Liver (tissue), 9 donors: ENCODE measurements around the gene GCNA. TPM values are rescaled to one million over a fixed set of nuclear protein-coding genes. Genes with fewer than 3 reads are reported as not detected.

ENCODE experiments used
- DNase-seq: peaks from one replicate; pipeline ENCODE4 v3.0.0-alpha.2; 2017; ENCODE audit warnings: low spot score
- H3K27ac ChIP-seq, 2 donors: one replicate each; pipeline ENCODE4 v1.7.0; 2013; ENCODE audit warnings: inconsistent platforms in 2 of 2, low read length in 2 of 2, control low read depth in 1 of 2, low read depth in 1 of 2, mild to moderate bottlenecking in 1 of 2
- H3K27me3 ChIP-seq, 4 donors: one replicate each; pipeline versions ENCODE4 v1.6.1 to v1.7.0; 2013; ENCODE audit warnings: low read length in 3 of 4, inconsistent platforms in 1 of 4, mild to moderate bottlenecking in 1 of 4, moderate library complexity in 1 of 4; ENCODE audit not compliant: control insufficient read depth in 4 of 4, insufficient read depth in 4 of 4
- H3K36me3 ChIP-seq, 4 donors: one replicate each; pipeline versions ENCODE4 v1.6.1 to v1.7.0; 2013; ENCODE audit warnings: low read length in 3 of 4, mild to moderate bottlenecking in 3 of 4, low read depth in 1 of 4, moderate library complexity in 1 of 4; ENCODE audit not compliant: control insufficient read depth in 4 of 4, insufficient read depth in 3 of 4
- H3K4me1 ChIP-seq, 4 donors: one replicate each; pipeline versions ENCODE4 v1.6.1 to v1.7.0; 2013; ENCODE audit warnings: low read length in 3 of 4, mild to moderate bottlenecking in 3 of 4, moderate library complexity in 1 of 4; ENCODE audit not compliant: control insufficient read depth in 4 of 4, insufficient read depth in 4 of 4
- H3K4me3 ChIP-seq, 3 donors: one replicate each; pipeline versions ENCODE4 v1.6.1 to v1.7.0; 2013; ENCODE audit warnings: low read length in 3 of 3, control low read depth in 1 of 3, low read depth in 1 of 3, mild to moderate bottlenecking in 1 of 3
- H3K9ac ChIP-seq, 2 donors: one replicate each; pipeline ENCODE4 v1.7.0; 2013; ENCODE audit warnings: low read length in 2 of 2, mild to moderate bottlenecking in 2 of 2, moderate library complexity in 2 of 2, control low read depth in 1 of 2, low read depth in 1 of 2
- H3K9me3 ChIP-seq, 4 donors: one replicate each; pipeline versions ENCODE4 v1.6.1 to v1.7.0; 2013; ENCODE audit warnings: low read length in 3 of 4; ENCODE audit not compliant: control insufficient read depth in 4 of 4
- ATF3 ChIP-seq: IDR thresholded peaks from 2 replicates; pipeline ENCODE4 v1.6.1; 2016; ENCODE audit warnings: antibody characterized with exemption
- CTCF ChIP-seq: fragments of 150-350 bp; IDR thresholded peaks from 2 replicates; pipeline ENCODE4 v1.5.1; 2017; ENCODE audit warnings: improper control_type of control experiment, low read depth, low read length; ENCODE audit not compliant: missing input control
- EGR1 ChIP-seq, 2 donors: IDR thresholded peaks; 2 replicates each; pipeline ENCODE4 v1.6.1; 2016 to 2018; ENCODE audit warnings: antibody characterized with exemption in 2 of 2, low read depth in 2 of 2
- FOXA1 ChIP-seq: IDR thresholded peaks from 2 replicates; pipeline ENCODE4 v1.6.1; 2016; ENCODE audit warnings: antibody characterized with exemption
- FOXA2 ChIP-seq: IDR thresholded peaks from 2 replicates; pipeline ENCODE4 v1.6.1; 2016; ENCODE audit warnings: antibody characterized with exemption
- GABPA ChIP-seq, 2 donors: IDR thresholded peaks in 1 of 2; conservative IDR thresholded peaks in 1 of 2; 2 replicates each; pipeline ENCODE4 v1.6.1; 2016; ENCODE audit warnings: antibody characterized with exemption in 2 of 2, mild to moderate bottlenecking in 1 of 2, moderate library complexity in 1 of 2
- HNF4A ChIP-seq, 2 donors: conservative IDR thresholded peaks; 2 replicates each; pipeline ENCODE4 v1.6.1; 2016; ENCODE audit warnings: antibody characterized with exemption in 2 of 2, mild to moderate bottlenecking in 2 of 2
- JUND ChIP-seq, 2 donors: IDR thresholded peaks; 2 replicates each; pipeline ENCODE4 v1.6.1; 2016; ENCODE audit warnings: antibody characterized with exemption in 2 of 2
- MAX ChIP-seq: IDR thresholded peaks from 2 replicates; pipeline ENCODE4 v1.6.1; 2016; ENCODE audit warnings: antibody characterized with exemption
- NR2F2 ChIP-seq: IDR thresholded peaks from 2 replicates; pipeline ENCODE4 v1.6.1; 2016; ENCODE audit warnings: antibody characterized with exemption
- RAD21 ChIP-seq, 2 donors: IDR thresholded peaks; 2 replicates each; pipeline ENCODE4 v1.6.1; 2016; ENCODE audit warnings: antibody characterized with exemption in 2 of 2, mild to moderate bottlenecking in 2 of 2
- REST ChIP-seq: IDR thresholded peaks from 2 replicates; pipeline ENCODE4 v1.6.1; 2016; ENCODE audit warnings: antibody characterized with exemption, mild to moderate bottlenecking
- RXRA ChIP-seq, 2 donors: IDR thresholded peaks; 2 replicates each; pipeline ENCODE4 v1.6.1; 2017 to 2018; ENCODE audit warnings: antibody characterized with exemption in 2 of 2, mild to moderate bottlenecking in 1 of 2
- SP1 ChIP-seq: IDR thresholded peaks from 2 replicates; pipeline ENCODE4 v1.6.1; 2018; ENCODE audit warnings: antibody characterized with exemption, mild to moderate bottlenecking
- TAF1 ChIP-seq: conservative IDR thresholded peaks from 2 replicates; pipeline ENCODE4 v1.6.1; 2016; ENCODE audit warnings: antibody characterized with exemption, mild to moderate bottlenecking
- YY1 ChIP-seq: IDR thresholded peaks from 2 replicates; pipeline ENCODE4 v1.6.1; 2016; ENCODE audit warnings: antibody characterized with exemption, mild to moderate bottlenecking
- ZBTB33 ChIP-seq: IDR thresholded peaks from 2 replicates; pipeline ENCODE4 v1.6.1; 2016; ENCODE audit warnings: antibody characterized with exemption
- WGBS: extraction: QIAGEN DNeasy Blood & Tissue Kit; methylation state at CpG from one replicate; pipeline ENCODE4 v1.1.7; 2013; 5-methylcytosine and 5-hydroxymethylcytosine counted together
- polyA plus RNA-seq, 2 donors: library from polyadenylated mRNA; stranded (reverse) in 1 of 2; unstranded in 1 of 2; fragments of 200-250 nt in 1 of 2; fragments of >200 nt in 1 of 2; fragmentation: Nextera tagmentation in 1 of 2; extraction: Ambion mirVana in 1 of 2; gene quantifications; one replicate each; pipeline versions ENCODE4 v1.2.1 to v1.2.3, GENCODE V29; 2013 to 2015
- total RNA-seq, 2 donors: library from RNA; depleted of rRNA; stranded (reverse); fragments of >200 nt; gene quantifications; one replicate each; pipeline ENCODE4 v1.2.3, GENCODE V29; 2014
- donor health status: healthy.
- donor health status: healthy.
- donor health status: healthy.
- donor health status: healthy.
- donor health status: healthy.

GCNA gene
- total and polyA plus RNA-seq, 4 donors: 0.18 to 3.7 (median 0.73) TPM

GRCh38 chrX:71536285-71536684, 42.0 kb upstream of the GCNA start:
- H3K4me1 ChIP-seq: peaks cover 2 to 13% (median 7%) of the 10 kb centered on the region in 4 donors
- H3K9me3 ChIP-seq: no peaks in the 10 kb centered on the region
- H3K4me3 ChIP-seq: peak overlapping the region in 1 of 3 donors; percentile 17
- peaks cover 0 to 3% (median 0%) of the 10 kb centered on the region in 4 donors for H3K27me3 ChIP-seq
- DNase-seq: no peak
- H3K27ac ChIP-seq: no peak overlapping the region
- H3K36me3 ChIP-seq: peaks cover 0 to 1% (median 0%) of the 10 kb centered on the region in 4 donors
- no peak overlapping the region for H3K9ac ChIP-seq
- TF ChIP-seq TAF1 (no peak), ATF3 (no peak), FOXA2 (no peak), JUND (IDR thresholded peaks at IDR 0.05) (no peak), FOXA1 (no peak), CTCF (no peak)
- 13% methylated on average over 5 of the region's 5 CpGs for WGBS

- TF ChIP-seq MAX (no peak), CTCF (no peak), REST (no peak), YY1 (no peak), NR2F2 (no peak), RAD21 (IDR thresholded peaks at IDR 0.05) (no peak), EGR1 (IDR thresholded peaks at IDR 0.05; ENCODE audit: low read depth in 2 of 2) (no peak), GABPA (IDR thresholded peaks at IDR 0.05 in 1 of 2, conservative IDR thresholded peaks at IDR 0.05 in 1 of 2) (no peak), ZBTB33 (no peak), TAF1 (no peak), RXRA (IDR thresholded peaks at IDR 0.05) (no peak), JUND (IDR thresholded peaks at IDR 0.05) (no peak), HNF4A (conservative IDR thresholded peaks at IDR 0.05) (no peak), FOXA2 (no peak), SP1 (no peak), ATF3 (no peak)
- H3K36me3 ChIP-seq: peaks cover 0 to 1% (median 0%) of the 10 kb centered on the region in 4 donors
- no peak overlapping the region for H3K27ac ChIP-seq
- no peak for DNase-seq
- peaks cover 2 to 13% (median 7%) of the 10 kb centered on the region in 4 donors for H3K4me1 ChIP-seq
- WGBS: 85% methylated on average over 9 of the region's 9 CpGs
- H3K4me3 ChIP-seq: no peak overlapping the region
- peaks cover 0 to 3% (median 0%) of the 10 kb centered on the region in 4 donors for H3K27me3 ChIP-seq
- no peaks in the 10 kb centered on the region for H3K9me3 ChIP-seq
- H3K9ac ChIP-seq: no peak overlapping the region
Observed at GRCh38 chrX:71537743-71538142, 40.5 kb upstream of the GCNA start.
